Measurements from ENCODE around the gene PPARG. TPM values are rescaled to one million over a fixed set of nuclear protein-coding genes. Genes with fewer than 3 reads are reported as not detected.
A peak's percentile ranks its signal among the peaks of the same experiment; 100 is the strongest.

The PPARG gene
- total and polyA plus RNA-seq, 2 of the 13 experiments (the other 11 are each of a cell fraction or from before 2014, with no cell fraction given): 13.9 to 58.3 TPM

GRCh38 chr3:12444582-12445471, 156.0 kb downstream of the PPARG start (continued):
- TF ChIP-seq ZNF652 (CRISPR knock-in tag; IDR thresholded peaks at IDR 0.05; ENCODE audit: borderline replicate concordance, low read depth) (no peak; the same call in 1 of the 2 replicates), NR2F2 (IDR thresholded peaks at IDR 0.05; ENCODE audit: borderline replicate concordance, low read depth) (no peak), ZNF138 (CRISPR knock-in tag; IDR thresholded peaks at IDR 0.05; ENCODE audit: low read depth) (no peak), ARID3A (IDR thresholded peaks at IDR 0.05; ENCODE audit: low read depth, low read length) (no peak), ZBTB10 (CRISPR knock-in tag; IDR thresholded peaks at IDR 0.05; ENCODE audit: borderline replicate concordance) (no peak; the same call in 1 of the 2 replicates), ZC3H13 (CRISPR knock-in tag; IDR thresholded peaks at IDR 0.05) (no peak), ZNF33B (CRISPR knock-in tag; IDR thresholded peaks at IDR 0.05) (no peak), PRMT3 (CRISPR knock-in tag; IDR thresholded peaks at IDR 0.05; ENCODE audit: borderline replicate concordance, low read depth) (no peak), ATF2 (CRISPR knock-in tag; IDR thresholded peaks at IDR 0.05) (peak; percentile 14; the same call in 1 of the 2 replicates), HMGA1 (CRISPR knock-in tag; conservative IDR thresholded peaks at IDR 0.05) (no peak), ZNF775 (CRISPR knock-in tag; IDR thresholded peaks at IDR 0.05; ENCODE audit: borderline replicate concordance) (no peak), ISX (CRISPR knock-in tag; conservative IDR thresholded peaks at IDR 0.05) (no peak), GRHL1 (CRISPR knock-in tag; conservative IDR thresholded peaks at IDR 0.05) (no peak), ZNF282 (IDR thresholded peaks at IDR 0.05; ENCODE audit: partially characterized antibody) (no peak)
- TF ChIP-seq, protein P1, sequence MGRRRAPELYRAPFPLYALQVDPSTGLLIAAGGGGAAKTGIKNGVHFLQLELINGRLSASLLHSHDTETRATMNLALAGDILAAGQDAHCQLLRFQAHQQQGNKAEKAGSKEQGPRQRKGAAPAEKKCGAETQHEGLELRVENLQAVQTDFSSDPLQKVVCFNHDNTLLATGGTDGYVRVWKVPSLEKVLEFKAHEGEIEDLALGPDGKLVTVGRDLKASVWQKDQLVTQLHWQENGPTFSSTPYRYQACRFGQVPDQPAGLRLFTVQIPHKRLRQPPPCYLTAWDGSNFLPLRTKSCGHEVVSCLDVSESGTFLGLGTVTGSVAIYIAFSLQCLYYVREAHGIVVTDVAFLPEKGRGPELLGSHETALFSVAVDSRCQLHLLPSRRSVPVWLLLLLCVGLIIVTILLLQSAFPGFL (CRISPR knock-in tag; IDR thresholded peaks at IDR 0.05): no peak
- TF ChIP-seq, protein P2, sequence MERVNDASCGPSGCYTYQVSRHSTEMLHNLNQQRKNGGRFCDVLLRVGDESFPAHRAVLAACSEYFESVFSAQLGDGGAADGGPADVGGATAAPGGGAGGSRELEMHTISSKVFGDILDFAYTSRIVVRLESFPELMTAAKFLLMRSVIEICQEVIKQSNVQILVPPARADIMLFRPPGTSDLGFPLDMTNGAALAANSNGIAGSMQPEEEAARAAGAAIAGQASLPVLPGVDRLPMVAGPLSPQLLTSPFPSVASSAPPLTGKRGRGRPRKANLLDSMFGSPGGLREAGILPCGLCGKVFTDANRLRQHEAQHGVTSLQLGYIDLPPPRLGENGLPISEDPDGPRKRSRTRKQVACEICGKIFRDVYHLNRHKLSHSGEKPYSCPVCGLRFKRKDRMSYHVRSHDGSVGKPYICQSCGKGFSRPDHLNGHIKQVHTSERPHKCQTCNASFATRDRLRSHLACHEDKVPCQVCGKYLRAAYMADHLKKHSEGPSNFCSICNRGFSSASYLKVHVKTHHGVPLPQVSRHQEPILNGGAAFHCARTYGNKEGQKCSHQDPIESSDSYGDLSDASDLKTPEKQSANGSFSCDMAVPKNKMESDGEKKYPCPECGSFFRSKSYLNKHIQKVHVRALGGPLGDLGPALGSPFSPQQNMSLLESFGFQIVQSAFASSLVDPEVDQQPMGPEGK (CRISPR knock-in tag; IDR thresholded peaks at IDR 0.05): peak; percentile 79

Measured in HepG2 (cell line).